K562 (cell line): Measurements from ENCODE around the gene MAPK4. TPM values are rescaled to one million over a fixed set of nuclear protein-coding genes. Genes with fewer than 3 reads are reported as not detected.

Experiments
- ATAC-seq: fragments of 200-7000 bp; cut with Tn5 transposase; 3 replicates; pipeline ENCODE4 v1.9.1; 2020; ENCODE audit warnings: moderate library complexity
- BruUV-seq: library from RNA; stranded (reverse); fragments of 400-500 nt; replicated peaks from 2 replicates; lab custom pipeline; 2021; lab: Mats Ljungman, UMichigan
- CTCF ChIA-PET: fragments of 300-600 bp; formaldehyde crosslinking; extraction: SDS; loops from one replicate; lab custom pipeline; 2021; ENCODE audit warnings: low intra/inter-chr PET ratio; lab: Yijun Ruan, JAX
- POLR2A ChIA-PET: fragments of 300-600, 350-650 bp; sonication (Branson Sonifier 250); formaldehyde crosslinking; extraction: SDS; loops from one replicate; lab custom pipeline; 2021; ENCODE audit warnings: antibody characterized with exemption, inconsistent platforms; lab: Yijun Ruan, JAX
- DNase-seq, 4 experiments: peaks; one replicate each; pipeline versions ENCODE4 v3.0.0 to v3.0.0-alpha.2; 2011 to 2018; ENCODE audit warnings: low spot score in 3 of 4, mixed read lengths in 3 of 4; ENCODE audit errors: extremely low read depth in 1 of 4
- FAIRE-seq: peaks from 2 replicates; lab custom pipeline; 2011; peaks lifted over from hg19 to GRCh38; lab: Jason Lieb, UNC
- H2AFZ ChIP-seq: 2 replicates; pipeline ENCODE4 v1.6.0; 2011; ENCODE audit warnings: low read depth, low read length, control low read depth, inconsistent platforms
- H3K27ac ChIP-seq: fragments of 200-600 bp; 3 replicates; pipeline ENCODE4 v1.8.0; 2011; ENCODE audit warnings: low read depth, mild to moderate bottlenecking, control low read depth, inconsistent platforms, low read length, moderate library complexity, mixed read lengths; ENCODE audit errors: extremely low read depth
- H3K27me3 ChIP-seq, 2 experiments: fragments of 300-600 bp in 1 of 2; 2 replicates in 1 of 2; 3 replicates in 1 of 2; pipeline versions ENCODE4 v1.6.0 to v1.8.0; 2011; ENCODE audit warnings: inconsistent platforms in 2 of 2, low read length in 2 of 2, mild to moderate bottlenecking in 1 of 2, mixed read lengths in 1 of 2, moderate library complexity in 1 of 2; ENCODE audit not compliant: control insufficient read depth in 2 of 2, insufficient read depth in 2 of 2
- H3K36me3 ChIP-seq: fragments of 300-600 bp; 3 replicates; pipeline ENCODE4 v1.8.0; 2011; ENCODE audit warnings: mild to moderate bottlenecking, low read length, inconsistent platforms; ENCODE audit not compliant: control insufficient read depth, insufficient read depth
- H3K4me1 ChIP-seq, 2 experiments: fragments of 200-600 bp in 1 of 2; replicated peaks in 1 of 2; 2 replicates in 1 of 2; 3 replicates in 1 of 2; pipeline versions ENCODE4 v1.5.1 to v1.8.0; 2011; ENCODE audit warnings: inconsistent platforms in 2 of 2, low read length in 2 of 2, mild to moderate bottlenecking in 1 of 2, mixed read lengths in 1 of 2, moderate library complexity in 1 of 2; ENCODE audit not compliant: control insufficient read depth in 2 of 2, insufficient read depth in 2 of 2
- H3K4me2 ChIP-seq: 2 replicates; pipeline ENCODE4 v1.6.1; 2011; ENCODE audit warnings: low read length, control low read depth, inconsistent platforms, mixed read lengths; ENCODE audit not compliant: insufficient read depth
- H3K4me3 ChIP-seq: fragments of 200-600 bp; sonication (generic), shearing (Covaris generic); 2 replicates; pipeline ENCODE4 v1.5.1; 2016; ENCODE audit warnings: control low read depth, inconsistent platforms
- H3K79me2 ChIP-seq: fragments of 200-600 bp; 3 replicates; pipeline ENCODE4 v1.8.0; 2011; ENCODE audit warnings: low read length, inconsistent platforms; ENCODE audit not compliant: control insufficient read depth, insufficient read depth
- H3K9ac ChIP-seq, 2 experiments: 2 replicates each; pipeline versions ENCODE4 v1.6.0 to v1.6.1; 2011; ENCODE audit warnings: low read depth in 2 of 2, low read length in 2 of 2, control low read depth in 1 of 2, inconsistent platforms in 1 of 2, mild to moderate bottlenecking in 1 of 2, mixed read lengths in 1 of 2; ENCODE audit not compliant: insufficient read depth in 1 of 2
- H3K9me1 ChIP-seq: one replicate; pipeline ENCODE4 v1.6.0; 2011; ENCODE audit warnings: inconsistent platforms, mild to moderate bottlenecking, low read length, moderate library complexity; ENCODE audit not compliant: control insufficient read depth, insufficient read depth
- H3K9me3 ChIP-seq: replicated peaks from 2 replicates; pipeline ENCODE4 v1.5.1; 2011; ENCODE audit warnings: low read depth, low read length, inconsistent platforms; ENCODE audit not compliant: control insufficient read depth, insufficient read depth
- H4K20me1 ChIP-seq: replicated peaks from 2 replicates; pipeline ENCODE4 v1.6.1; 2011; ENCODE audit warnings: low read length, inconsistent platforms, mixed read lengths; ENCODE audit not compliant: control insufficient read depth, insufficient read depth
- ARID1B ChIP-seq: fragments of 450-650 bp; IDR thresholded peaks from 2 replicates; pipeline ENCODE4 v1.6.1; 2016; ENCODE audit warnings: antibody characterized with exemption, mild to moderate bottlenecking, inconsistent platforms
- BDP1 ChIP-seq: IDR thresholded peaks from 3 replicates; pipeline ENCODE4 v1.6.1; 2011; ENCODE audit not compliant: insufficient read length, insufficient read depth
- CBX5 ChIP-seq: IDR thresholded peaks from 2 replicates; pipeline ENCODE4 v1.6.1; 2014; ENCODE audit warnings: low read depth, borderline replicate concordance
- CREM ChIP-seq: IDR thresholded peaks from 2 replicates; pipeline ENCODE4 v1.6.1; 2014; ENCODE audit warnings: antibody characterized with exemption, low read depth
- CSDE1 ChIP-seq, 2 experiments: fragments of 450-650 bp; IDR thresholded peaks; 2 replicates each; pipeline ENCODE4 v1.6.1; 2016; ENCODE audit warnings: mild to moderate bottlenecking in 1 of 2
- FIP1L1 ChIP-seq: fragments of 200-400 bp; formaldehyde crosslinking; IDR thresholded peaks from 2 replicates; pipeline ENCODE4 v1.6.1; 2018; ENCODE audit warnings: mild to moderate bottlenecking, low read depth, low read length; ENCODE audit not compliant: poor library complexity, severe bottlenecking
- FOXK1 ChIP-seq: sonication (generic); formaldehyde crosslinking; IDR thresholded peaks from 2 replicates; pipeline ENCODE4 v1.8.0; 2022; ENCODE audit warnings: missing genetic modification reagents, mild to moderate bottlenecking, borderline replicate concordance
- PHF20 ChIP-seq: fragments of 450-650 bp; IDR thresholded peaks from 2 replicates; pipeline ENCODE4 v1.6.1; 2018; ENCODE audit not compliant: partially characterized antibody
- STAG1 ChIP-seq: sonication (generic); formaldehyde crosslinking; IDR thresholded peaks from 2 replicates; pipeline ENCODE4 v1.5.0; 2020; ENCODE audit warnings: missing genetic modification reagents, borderline replicate concordance
- ZNF175 ChIP-seq: fragments of 200-800 bp; sonication (Bioruptor generic); IDR thresholded peaks from 2 replicates; pipeline ENCODE4 v1.6.1; 2016; ENCODE audit warnings: low read depth, mild to moderate bottlenecking, missing genetic modification characterization, missing compliant biosample characterization
- ZNF76 ChIP-seq: fragments of 250-450 bp; sonication (Bioruptor Pico); IDR thresholded peaks from 2 replicates; pipeline ENCODE4 v1.4.0; 2020; ENCODE audit warnings: mild to moderate bottlenecking, moderate library complexity, borderline replicate concordance
- WGBS: fragments of 100-300 bp; shearing (Covaris generic); methylation state at CpG from one replicate; pipeline ENCODE4 v1.1.6; 2016; ENCODE audit warnings: low coverage, mixed read lengths; ENCODE audit not compliant: insufficient coverage; ENCODE audit errors: missing lambda C conversion rate; 5-methylcytosine and 5-hydroxymethylcytosine counted together
- in situ Hi-C: fragments of 300-500 bp; cut with MboI; formaldehyde crosslinking; loops from 4 replicates; pipeline ENCODE4 v1.15.0; 2018; ENCODE audit warnings: inconsistent platforms, mixed read lengths
- intact Hi-C: fragments of 100-400 bp; cut with micrococcal nuclease; formaldehyde crosslinking; loops from 2 replicates; pipeline ENCODE4 v1.14.2; 2022
- polyA plus RNA-seq, 8 experiments: library from polyadenylated mRNA; depleted of rRNA in 4 of 8; stranded (reverse) in 5 of 8; unstranded in 3 of 8; fragments of >200 nt; fragmentation: Nextera tagmentation in 2 of 8; fragmentation: Illumina TruSeq in 1 of 8; extraction: Ambion mirVana in 2 of 8; extraction: Trizol in 1 of 8; gene quantifications; 2 replicates each; pipeline versions ENCODE4 v1.2.1 to v1.2.3, GENCODE V29; 2011 to 2014; ENCODE audit warnings: inconsistent platforms in 1 of 8, missing spikeins in 1 of 8
- total RNA-seq, 7 experiments: library from RNA; depleted of rRNA in 6 of 7; stranded (reverse); fragments of >200 nt in 6 of 7; fragmentation: Illumina TruSeq in 2 of 7; extraction: Trizol in 2 of 7; gene quantifications; 2 replicates each; pipeline versions ENCODE4 v1.2.1 to v1.2.3, GENCODE V29; 2011 to 2021; ENCODE audit warnings: low replicate concordance in 1 of 7

The MAPK4 gene
- total and polyA plus RNA-seq, 9 of the 15 experiments (the other 6 are each of a cell fraction or from before 2014, with no cell fraction given): not detected

DNA sequence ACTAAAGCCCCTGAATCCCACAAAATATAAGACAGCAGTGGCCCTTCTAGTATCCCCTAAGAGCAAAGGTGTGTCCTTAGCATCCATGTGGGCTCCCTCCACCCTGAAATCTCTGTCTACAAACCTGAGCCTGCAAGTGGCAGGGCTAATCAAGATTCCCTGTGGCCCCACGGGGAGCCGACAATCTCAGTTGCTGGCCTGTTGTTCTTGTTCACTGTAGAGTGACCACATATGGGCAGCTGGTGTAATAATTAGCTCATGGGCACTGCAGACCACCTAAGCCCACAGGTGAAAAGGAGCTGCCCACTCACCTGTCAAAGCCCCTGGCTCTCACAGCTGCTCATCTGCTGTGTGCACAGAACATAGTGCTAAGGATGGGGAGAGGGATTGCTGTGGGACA is 157.7 kb downstream of the MAPK4 start:
- 0% methylated on average over 2 of the region's 2 CpGs for WGBS
- 0 out of 5 replicates have a peak, but pooled peaks cover 0 to 4% of the 10 kb centered on the region in 2 experiments for H3K27me3 ChIP-seq
- TF ChIP-seq CBX5: no peak
- no peak for TF ChIP-seq ARID1B
- TF ChIP-seq ZNF175: no peak
- no peak for TF ChIP-seq FOXK1
- no peak for TF ChIP-seq CREM
- no peak for TF ChIP-seq CSDE1 (IDR thresholded peaks at IDR 0.05)
- no peak for TF ChIP-seq STAG1 (CRISPR knock-in tag)
- TF ChIP-seq FIP1L1: no peak
- TF ChIP-seq BDP1: no peak
- TF ChIP-seq ZNF76 (CRISPR knock-in tag): no peak
- no peak for TF ChIP-seq PHF20
- TF ChIP-seq, all 486 proteins: peak for 0
- ATAC-seq (no peak), FAIRE-seq (no peak), DNase-seq (no peak)
- Histone ChIP-seq H2AFZ (no peak overlapping the region), H3K4me1 (no peaks in the 10 kb centered on the region), H3K79me2 (no peaks in the 10 kb centered on the region), H3K4me2 (no peak overlapping the region), H3K9me3 (no peaks in the 10 kb centered on the region), H3K4me3 (no peak overlapping the region), H3K27ac (no peak overlapping the region), H3K36me3 (no peaks in the 10 kb centered on the region), H3K9me1 (no peaks in the 10 kb centered on the region), H3K9ac (no peak overlapping the region), H4K20me1 (no peaks in the 10 kb centered on the region)
- POLR2A ChIA-PET: no interaction called here
- in situ Hi-C loops: no loop called here
- no TSS peak for BruUV-seq
- intact Hi-C loops: loop anchor here (5.0 kb wide), 1 partner anchor 55 kb away; no protein-coding TSS in a partner anchor
- CTCF ChIA-PET: no interaction called here
